NT2/D1 (cell line): Measurements from ENCODE around the gene COL4A5.

ENCODE experiments used
- SUZ12 ChIP-seq: IDR thresholded peaks from 2 replicates; pipeline ENCODE4 v1.6.1; 2011; ENCODE audit not compliant: insufficient read length, insufficient read depth; ENCODE audit errors: extremely low read depth
- YY1 ChIP-seq: IDR thresholded peaks from 2 replicates; pipeline ENCODE4 v1.6.1; 2011; ENCODE audit not compliant: insufficient read length, insufficient read depth

GRCh38 chrX:108415891-108416290, 23.7 kb upstream of the COL4A5 start:
- no peak for TF ChIP-seq YY1
- no peak for TF ChIP-seq SUZ12
